Liver (tissue), 9 donors: ENCODE measurements around the gene AP1M1. TPM values are rescaled to one million over a fixed set of nuclear protein-coding genes. Genes with fewer than 3 reads are reported as not detected.

Source experiments
- DNase-seq: peaks from one replicate; pipeline ENCODE4 v3.0.0-alpha.2; 2017; ENCODE audit warnings: low spot score
- H3K27ac ChIP-seq, 2 donors: one replicate each; pipeline ENCODE4 v1.7.0; 2013; ENCODE audit warnings: inconsistent platforms in 2 of 2, low read length in 2 of 2, control low read depth in 1 of 2, low read depth in 1 of 2, mild to moderate bottlenecking in 1 of 2
- H3K27me3 ChIP-seq, 4 donors: one replicate each; pipeline versions ENCODE4 v1.6.1 to v1.7.0; 2013; ENCODE audit warnings: low read length in 3 of 4, inconsistent platforms in 1 of 4, mild to moderate bottlenecking in 1 of 4, moderate library complexity in 1 of 4; ENCODE audit not compliant: control insufficient read depth in 4 of 4, insufficient read depth in 4 of 4
- H3K36me3 ChIP-seq, 4 donors: one replicate each; pipeline versions ENCODE4 v1.6.1 to v1.7.0; 2013; ENCODE audit warnings: low read length in 3 of 4, mild to moderate bottlenecking in 3 of 4, low read depth in 1 of 4, moderate library complexity in 1 of 4; ENCODE audit not compliant: control insufficient read depth in 4 of 4, insufficient read depth in 3 of 4
- H3K4me1 ChIP-seq, 4 donors: one replicate each; pipeline versions ENCODE4 v1.6.1 to v1.7.0; 2013; ENCODE audit warnings: low read length in 3 of 4, mild to moderate bottlenecking in 3 of 4, moderate library complexity in 1 of 4; ENCODE audit not compliant: control insufficient read depth in 4 of 4, insufficient read depth in 4 of 4
- H3K4me3 ChIP-seq, 3 donors: one replicate each; pipeline versions ENCODE4 v1.6.1 to v1.7.0; 2013; ENCODE audit warnings: low read length in 3 of 3, control low read depth in 1 of 3, low read depth in 1 of 3, mild to moderate bottlenecking in 1 of 3
- H3K9ac ChIP-seq, 2 donors: one replicate each; pipeline ENCODE4 v1.7.0; 2013; ENCODE audit warnings: low read length in 2 of 2, mild to moderate bottlenecking in 2 of 2, moderate library complexity in 2 of 2, control low read depth in 1 of 2, low read depth in 1 of 2
- H3K9me3 ChIP-seq, 4 donors: one replicate each; pipeline versions ENCODE4 v1.6.1 to v1.7.0; 2013; ENCODE audit warnings: low read length in 3 of 4; ENCODE audit not compliant: control insufficient read depth in 4 of 4
- ATF3 ChIP-seq: IDR thresholded peaks from 2 replicates; pipeline ENCODE4 v1.6.1; 2016; ENCODE audit warnings: antibody characterized with exemption
- CTCF ChIP-seq: fragments of 150-350 bp; IDR thresholded peaks from 2 replicates; pipeline ENCODE4 v1.5.1; 2017; ENCODE audit warnings: improper control_type of control experiment, low read depth, low read length; ENCODE audit not compliant: missing input control
- EGR1 ChIP-seq, 2 donors: IDR thresholded peaks; 2 replicates each; pipeline ENCODE4 v1.6.1; 2016 to 2018; ENCODE audit warnings: antibody characterized with exemption in 2 of 2, low read depth in 2 of 2
- FOXA1 ChIP-seq: IDR thresholded peaks from 2 replicates; pipeline ENCODE4 v1.6.1; 2016; ENCODE audit warnings: antibody characterized with exemption
- FOXA2 ChIP-seq: IDR thresholded peaks from 2 replicates; pipeline ENCODE4 v1.6.1; 2016; ENCODE audit warnings: antibody characterized with exemption
- GABPA ChIP-seq, 2 donors: IDR thresholded peaks in 1 of 2; conservative IDR thresholded peaks in 1 of 2; 2 replicates each; pipeline ENCODE4 v1.6.1; 2016; ENCODE audit warnings: antibody characterized with exemption in 2 of 2, mild to moderate bottlenecking in 1 of 2, moderate library complexity in 1 of 2
- HNF4G ChIP-seq: IDR thresholded peaks from 2 replicates; pipeline ENCODE4 v1.6.1; 2016; ENCODE audit warnings: antibody characterized with exemption
- MAX ChIP-seq: IDR thresholded peaks from 2 replicates; pipeline ENCODE4 v1.6.1; 2016; ENCODE audit warnings: antibody characterized with exemption
- NR2F2 ChIP-seq: IDR thresholded peaks from 2 replicates; pipeline ENCODE4 v1.6.1; 2016; ENCODE audit warnings: antibody characterized with exemption
- REST ChIP-seq: IDR thresholded peaks from 2 replicates; pipeline ENCODE4 v1.6.1; 2016; ENCODE audit warnings: antibody characterized with exemption, mild to moderate bottlenecking
- RXRA ChIP-seq, 2 donors: IDR thresholded peaks; 2 replicates each; pipeline ENCODE4 v1.6.1; 2017 to 2018; ENCODE audit warnings: antibody characterized with exemption in 2 of 2, mild to moderate bottlenecking in 1 of 2
- YY1 ChIP-seq: IDR thresholded peaks from 2 replicates; pipeline ENCODE4 v1.6.1; 2016; ENCODE audit warnings: antibody characterized with exemption, mild to moderate bottlenecking
- ZBTB33 ChIP-seq: IDR thresholded peaks from 2 replicates; pipeline ENCODE4 v1.6.1; 2016; ENCODE audit warnings: antibody characterized with exemption
- WGBS: extraction: QIAGEN DNeasy Blood & Tissue Kit; methylation state at CpG from one replicate; pipeline ENCODE4 v1.1.7; 2013; 5-methylcytosine and 5-hydroxymethylcytosine counted together
- polyA plus RNA-seq, 2 donors: library from polyadenylated mRNA; stranded (reverse) in 1 of 2; unstranded in 1 of 2; fragments of 200-250 nt in 1 of 2; fragments of >200 nt in 1 of 2; fragmentation: Nextera tagmentation in 1 of 2; extraction: Ambion mirVana in 1 of 2; gene quantifications; one replicate each; pipeline versions ENCODE4 v1.2.1 to v1.2.3, GENCODE V29; 2013 to 2015
- total RNA-seq, 2 donors: library from RNA; depleted of rRNA; stranded (reverse); fragments of >200 nt; gene quantifications; one replicate each; pipeline ENCODE4 v1.2.3, GENCODE V29; 2014
- donor health status: healthy.
- donor health status: healthy.
- donor health status: healthy.
- donor health status: healthy.
- donor health status: healthy.

The AP1M1 gene
- total and polyA plus RNA-seq, 4 donors = 25.4 to 62.2 (median 50.4) TPM

GRCh38 chr19:16226184-16226591 is 28.5 kb downstream of the AP1M1 start:
- TF ChIP-seq EGR1 (IDR thresholded peaks at IDR 0.05; ENCODE audit: low read depth in 2 of 2) (no peak), YY1 (no peak), NR2F2 (no peak)
- H3K9ac ChIP-seq = no peak overlapping the region
- DNase-seq = no peak

GRCh38 chr19:16226878-16227836 is 29.4 kb downstream of the AP1M1 start:
- Histone ChIP-seq H3K4me3 (no peak overlapping the region), H3K9ac (no peak overlapping the region), H3K4me1 (no peaks in the 10 kb centered on the region), H3K36me3 (peaks cover 19 to 87% (median 53%) of the 10 kb centered on the region in 4 donors), H3K27me3 (no peaks in the 10 kb centered on the region), H3K27ac (no peak overlapping the region), H3K9me3 (no peaks in the 10 kb centered on the region)
- TF ChIP-seq CTCF = no peak
- no peak for TF ChIP-seq ZBTB33
- TF ChIP-seq HNF4G = no peak
- TF ChIP-seq NR2F2 = no peak
- TF ChIP-seq GABPA (IDR thresholded peaks at IDR 0.05 in 1 of 2, conservative IDR thresholded peaks at IDR 0.05 in 1 of 2) = no peak
- TF ChIP-seq ATF3 = no peak
- 91% methylated on average over 33 of the region's 33 CpGs for WGBS
- DNase-seq = no peak

More at GRCh38 chr19:16226184-16226591, 28.5 kb downstream of the AP1M1 start:
- H3K4me3 ChIP-seq = no peak overlapping the region
- no peaks in the 10 kb centered on the region for H3K4me1 ChIP-seq
- 98% methylated on average over 16 of the region's 16 CpGs for WGBS
- H3K36me3 ChIP-seq = peaks cover 15 to 88% (median 54%) of the 10 kb centered on the region in 4 donors
- no peaks in the 10 kb centered on the region for H3K27me3 ChIP-seq
- H3K9me3 ChIP-seq = peaks cover 0 to 8% (median 2%) of the 10 kb centered on the region in 4 donors
- no peak overlapping the region for H3K27ac ChIP-seq

- no peak for DNase-seq
- Histone ChIP-seq H3K9ac (no peak overlapping the region), H3K4me1 (no peaks in the 10 kb centered on the region), H3K9me3 (no peaks in the 10 kb centered on the region), H3K36me3 (peaks cover 25 to 86% (median 52%) of the 10 kb centered on the region in 4 donors), H3K4me3 (no peak overlapping the region), H3K27ac (no peak overlapping the region), H3K27me3 (no peaks in the 10 kb centered on the region)
- 96% methylated on average over 21 of the region's 21 CpGs for WGBS
- TF ChIP-seq FOXA2 = no peak
- TF ChIP-seq REST = no peak
- TF ChIP-seq ATF3 = no peak
- TF ChIP-seq FOXA1 = no peak
- no peak for TF ChIP-seq RXRA (IDR thresholded peaks at IDR 0.05)
- TF ChIP-seq GABPA (IDR thresholded peaks at IDR 0.05 in 1 of 2, conservative IDR thresholded peaks at IDR 0.05 in 1 of 2) = no peak
- TF ChIP-seq MAX = no peak
Measured at GRCh38 chr19:16227837-16228636, 30.3 kb downstream of the AP1M1 start.
